H1 (cell line): ENCODE results near the gene GPR61. TPM values are rescaled to one million over a fixed set of nuclear protein-coding genes. Genes with fewer than 3 reads are reported as not detected.

ENCODE experiments used
- CTCF ChIA-PET: fragments of 300-600 bp; sonication (Branson Sonifier 250); formaldehyde crosslinking; loops from one replicate; lab custom pipeline; 2021; ENCODE audit not compliant: partially characterized antibody; lab: Charles Lee
- POLR2A ChIA-PET: fragments of 300-600 bp; sonication (Branson Sonifier 250); formaldehyde crosslinking; loops from one replicate; lab custom pipeline; 2021; ENCODE audit warnings: inconsistent platforms; ENCODE audit not compliant: partially characterized antibody; lab: Charles Lee
- DNase-seq, 2 experiments: peaks; one replicate each; pipeline versions ENCODE4 v3.0.0 to v3.0.0-alpha.2; 2010 to 2022; ENCODE audit warnings: low spot score in 2 of 2, low read depth in 1 of 2, mixed read lengths in 1 of 2
- FAIRE-seq: peaks from 2 replicates; lab custom pipeline; 2011; peaks lifted over from hg19 to GRCh38; lab: Jason Lieb, UNC
- H2AFZ ChIP-seq: 2 replicates; pipeline ENCODE4 v1.8.1; 2012; ENCODE audit warnings: low read length, inconsistent platforms
- H2AK5ac ChIP-seq: 2 replicates; pipeline ENCODE4 v1.6.1; 2013; ENCODE audit warnings: low read depth, low read length
- H2BK120ac ChIP-seq: replicated peaks from 2 replicates; pipeline ENCODE3; 2013; ENCODE audit warnings: low read depth, low read length, inconsistent platforms
- H2BK12ac ChIP-seq: 2 replicates; pipeline ENCODE4 v1.6.1; 2013; ENCODE audit warnings: low read depth, low read length
- H2BK15ac ChIP-seq: 2 replicates; pipeline ENCODE4 v1.6.1; 2013; ENCODE audit warnings: low read length
- H2BK20ac ChIP-seq: 2 replicates; pipeline ENCODE4 v1.6.1; 2013; ENCODE audit warnings: low read length
- H2BK5ac ChIP-seq: 2 replicates; pipeline ENCODE4 v1.6.1; 2013; ENCODE audit warnings: low read depth, low read length
- H3K14ac ChIP-seq: 2 replicates; pipeline ENCODE4 v1.6.1; 2013; ENCODE audit warnings: inconsistent platforms; ENCODE audit not compliant: insufficient read length
- H3K18ac ChIP-seq: 2 replicates; pipeline ENCODE4 v1.6.1; 2013; ENCODE audit warnings: low read length; ENCODE audit errors: extremely low read depth
- H3K23ac ChIP-seq: 2 replicates; pipeline ENCODE4 v1.6.1; 2013; ENCODE audit warnings: inconsistent platforms; ENCODE audit not compliant: insufficient read length
- H3K23me2 ChIP-seq: 2 replicates; pipeline ENCODE4 v1.6.1; 2013; ENCODE audit warnings: low read depth, low read length
- H3K27ac ChIP-seq: 2 replicates; pipeline ENCODE4 v1.6.1; 2011; ENCODE audit warnings: low read depth, low read length, inconsistent platforms
- H3K27me3 ChIP-seq, 4 experiments: replicated peaks in 1 of 4; 1 replicate in 1 of 4; 2 replicates in 3 of 4; pipeline versions ENCODE4 v1.6.1 to v1.8.1; 2011 to 2013; ENCODE audit warnings: low read length in 3 of 4, mild to moderate bottlenecking in 3 of 4, inconsistent platforms in 2 of 4, mixed read lengths in 2 of 4, moderate library complexity in 1 of 4; ENCODE audit not compliant: control insufficient read depth in 3 of 4, insufficient read depth in 3 of 4; ENCODE audit errors: extremely low read depth in 1 of 4
- H3K36me3 ChIP-seq, 4 experiments: 2 replicates each; pipeline versions ENCODE4 v1.6.1 to v1.8.1; 2011 to 2013; ENCODE audit warnings: mild to moderate bottlenecking in 4 of 4, low read length in 3 of 4, moderate library complexity in 2 of 4, control low read depth in 1 of 4, inconsistent platforms in 1 of 4; ENCODE audit not compliant: insufficient read depth in 4 of 4, control insufficient read depth in 2 of 4
- H3K4ac ChIP-seq: replicated peaks from 2 replicates; pipeline ENCODE3; 2013; ENCODE audit warnings: low read length, low read depth, mixed read lengths, inconsistent platforms; ENCODE audit not compliant: insufficient read length
- H3K4me1 ChIP-seq, 4 experiments: replicated peaks in 1 of 4; 1 replicate in 1 of 4; 2 replicates in 3 of 4; pipeline versions ENCODE4 v1.6.1 to v1.8.1; 2011 to 2013; ENCODE audit warnings: low read length in 3 of 4, inconsistent platforms in 2 of 4, mixed read lengths in 1 of 4; ENCODE audit not compliant: insufficient read depth in 4 of 4, control insufficient read depth in 3 of 4
- H3K4me2 ChIP-seq, 2 experiments: 2 replicates each; pipeline versions ENCODE4 v1.6.1 to v1.8.1; 2011 to 2013; ENCODE audit warnings: low read depth in 2 of 2, low read length in 2 of 2, control low read depth in 1 of 2, inconsistent platforms in 1 of 2, mild to moderate bottlenecking in 1 of 2; ENCODE audit not compliant: insufficient read depth in 1 of 2
- H3K4me3 ChIP-seq, 4 experiments: fragments of 200-600, 300-600 bp in 1 of 4; sonication (generic), shearing (Covaris generic), sonication (Bioruptor Twin) in 1 of 4; 2 replicates each; pipeline versions ENCODE4 v1.5.1 to v1.8.1; 2011 to 2016; ENCODE audit warnings: low read length in 4 of 4, low read depth in 3 of 4, control low read depth in 2 of 4, inconsistent platforms in 2 of 4, mild to moderate bottlenecking in 2 of 4, mixed read lengths in 1 of 4, moderate library complexity in 1 of 4; ENCODE audit not compliant: insufficient read depth in 2 of 4; ENCODE audit errors: extremely low read depth in 1 of 4
- H3K56ac ChIP-seq: replicated peaks from 2 replicates; pipeline ENCODE3; 2013; ENCODE audit warnings: low read depth, mild to moderate bottlenecking, mixed read lengths, low read length, inconsistent platforms; ENCODE audit not compliant: insufficient read length
- H3K79me1 ChIP-seq: 2 replicates; pipeline ENCODE4 v1.6.1; 2013; ENCODE audit warnings: low read depth, low read length, control low read depth
- H3K79me2 ChIP-seq, 2 experiments: 2 replicates each; pipeline versions ENCODE4 v1.6.1 to v1.8.1; 2012 to 2013; ENCODE audit warnings: low read length in 2 of 2, mild to moderate bottlenecking in 2 of 2, inconsistent platforms in 1 of 2; ENCODE audit not compliant: insufficient read depth in 2 of 2, control insufficient read depth in 1 of 2
- H3K9ac ChIP-seq, 4 experiments: replicated peaks in 1 of 4; 1 replicate in 1 of 4; 2 replicates in 3 of 4; pipeline versions ENCODE4 v1.6.1 to v1.8.1; 2011 to 2013; ENCODE audit warnings: low read depth in 3 of 4, low read length in 3 of 4, control low read depth in 2 of 4, mild to moderate bottlenecking in 2 of 4, moderate library complexity in 2 of 4, inconsistent platforms in 1 of 4; ENCODE audit errors: extremely low read depth in 1 of 4
- H3K9me3 ChIP-seq, 2 experiments: 2 replicates each; pipeline versions ENCODE4 v1.6.1 to v1.8.1; 2012 to 2013; ENCODE audit warnings: mild to moderate bottlenecking in 2 of 2, moderate library complexity in 2 of 2, control low read depth in 1 of 2, inconsistent platforms in 1 of 2, low read depth in 1 of 2, low read length in 1 of 2, mixed read lengths in 1 of 2; ENCODE audit not compliant: insufficient read depth in 2 of 2
- H4K20me1 ChIP-seq, 2 experiments: replicated peaks in 1 of 2; 2 replicates each; pipeline versions ENCODE3 to v1.8.1; 2011 to 2013; ENCODE audit warnings: inconsistent platforms in 2 of 2, low read length in 2 of 2, mild to moderate bottlenecking in 1 of 2; ENCODE audit not compliant: insufficient read depth in 2 of 2, control insufficient read depth in 1 of 2
- H4K5ac ChIP-seq: 2 replicates; pipeline ENCODE4 v1.6.1; 2013; ENCODE audit warnings: low read length, low read depth, mixed read lengths, inconsistent platforms; ENCODE audit not compliant: insufficient read length
- H4K8ac ChIP-seq: 2 replicates; pipeline ENCODE4 v1.8.0; 2013; ENCODE audit warnings: mild to moderate bottlenecking, moderate library complexity, low read length, inconsistent platforms; ENCODE audit not compliant: insufficient read depth; ENCODE audit errors: extremely low read depth
- H4K91ac ChIP-seq: replicated peaks from 2 replicates; pipeline ENCODE3; 2013; ENCODE audit warnings: low read length, mixed read lengths, inconsistent platforms; ENCODE audit not compliant: insufficient read length
- ASH2L ChIP-seq: fragments of 200-600, 300-600 bp; sonication (generic); IDR thresholded peaks from one replicate; pipeline ENCODE4 v1.7.1; 2017; ENCODE audit warnings: low read length
- CEBPB ChIP-seq: IDR thresholded peaks from 2 replicates; pipeline ENCODE4 v1.6.1; 2012; ENCODE audit warnings: low read depth, low read length
- CREB1 ChIP-seq: IDR thresholded peaks from 2 replicates; pipeline ENCODE4 v1.6.1; 2012; ENCODE audit warnings: inconsistent platforms
- EZH2 ChIP-seq: fragments of 200-600 bp; sonication (generic); IDR thresholded peaks from 2 replicates; pipeline ENCODE4 v1.7.1; 2012; ENCODE audit warnings: low read depth, mild to moderate bottlenecking, moderate library complexity, low read length, inconsistent platforms; ENCODE audit not compliant: severe bottlenecking
- JUND ChIP-seq: IDR thresholded peaks from 2 replicates; pipeline ENCODE4 v1.6.1; 2011; ENCODE audit warnings: mild to moderate bottlenecking, improper control_type of control experiment, low read length
- KDM4A ChIP-seq: IDR thresholded peaks from one replicate; pipeline ENCODE4 v1.7.1; 2012; ENCODE audit warnings: low read depth, mild to moderate bottlenecking, moderate library complexity, low read length, inconsistent platforms; ENCODE audit not compliant: severe bottlenecking
- KDM5A ChIP-seq: fragments of 200-600 bp; IDR thresholded peaks from 2 replicates; pipeline ENCODE4 v1.7.1; 2012; ENCODE audit warnings: mild to moderate bottlenecking, low read length, inconsistent platforms, mixed read lengths
- MAFK ChIP-seq: IDR thresholded peaks from 2 replicates; pipeline ENCODE4 v1.6.1; 2012; ENCODE audit warnings: low read depth, mild to moderate bottlenecking, improper control_type of control experiment, low read length
- NANOG ChIP-seq: IDR thresholded peaks from 2 replicates; pipeline ENCODE4 v1.6.1; 2011; ENCODE audit warnings: low read length, low read depth, mild to moderate bottlenecking, inconsistent platforms; ENCODE audit not compliant: insufficient read depth, poor library complexity, severe bottlenecking
- SUZ12 ChIP-seq: fragments of 200-600 bp; sonication (generic); IDR thresholded peaks from 2 replicates; pipeline ENCODE4 v1.6.1; 2012; ENCODE audit warnings: mild to moderate bottlenecking, inconsistent platforms, low read length, moderate library complexity, mixed read lengths
- WGBS, 2 experiments: shearing (Covaris generic) in 1 of 2; methylation state at CpG; one replicate each; pipeline versions ENCODE4 v1.1.6 to v1.1.7; 2013 to 2015; ENCODE audit warnings: low lambda C conversion rate in 2 of 2, mixed read lengths in 2 of 2, inconsistent platforms in 1 of 2, low coverage in 1 of 2, missing lambda C conversion rate in 1 of 2; ENCODE audit not compliant: insufficient replicate concordance in 2 of 2, insufficient coverage in 1 of 2, insufficient read length in 1 of 2; ENCODE audit errors: extremely low coverage in 1 of 2, missing lambda C conversion rate in 1 of 2; 5-methylcytosine and 5-hydroxymethylcytosine counted together
- polyA plus RNA-seq, 7 experiments: library from polyadenylated mRNA; depleted of rRNA in 3 of 7; stranded (reverse) in 5 of 7; unstranded in 2 of 7; fragments of >200 nt in 5 of 7; fragments of 200-250 nt in 2 of 7; gene quantifications; 1 replicate in 5 of 7; 2 replicates in 1 of 7; 4 replicates in 1 of 7; pipeline versions ENCODE4 v1.2.1 to v1.2.3, GENCODE V29; 2011 to 2013; ENCODE audit warnings: missing spikeins in 2 of 7, mixed read lengths in 2 of 7
- total RNA-seq: library from RNA; stranded (reverse); fragmentation: NEBNext Ultra II Directional; extraction: Animal tissue kit (Norgen Biotek cat#: 25700); gene quantifications from 2 replicates; pipeline ENCODE4 v1.2.1, GENCODE V29; 2021
- TF ChIP-seq, protein P1 (sequence below): IDR thresholded peaks from 2 replicates; pipeline ENCODE4 v1.6.1; 2011; ENCODE audit warnings: low read depth, mild to moderate bottlenecking, low read length; ENCODE audit not compliant: insufficient read depth

The GPR61 gene
- total and polyA plus RNA-seq, 2 of the 8 experiments (the other 6 are each of a cell fraction or from before 2014, with no cell fraction given), result 0.41 to 0.53 TPM

GRCh38 chr1:109492779-109493178 lies 46.9 kb upstream of the GPR61 start:
- H4K8ac ChIP-seq, result no peak overlapping the region
- H2AFZ ChIP-seq, result no peak overlapping the region
- peaks cover 0 to 1% of the 10 kb centered on the region in 2 experiments for H4K20me1 ChIP-seq
- no peak overlapping the region for H3K56ac ChIP-seq
- no peak overlapping the region for H2BK12ac ChIP-seq
- no peaks in the 10 kb centered on the region; a peak in 1 of 8 replicates for H3K36me3 ChIP-seq
- peaks cover 0 to 6% (median under 1%) of the 10 kb centered on the region in 4 experiments; a peak in 3 of 7 replicates for H3K4me1 ChIP-seq
- H3K9me3 ChIP-seq, result no peaks in the 10 kb centered on the region
- DNase-seq, result no peak
- no peaks in the 10 kb centered on the region for H3K27me3 ChIP-seq
- H3K18ac ChIP-seq, result no peak overlapping the region
- H3K4me2 ChIP-seq, result no peak overlapping the region
- no peak for TF ChIP-seq CEBPB
- TF ChIP-seq ASH2L, result no peak
- no peak for TF ChIP-seq SUZ12
- no peak for TF ChIP-seq NANOG
- TF ChIP-seq KDM4A, result no peak
- TF ChIP-seq MAFK, result no peak
- TF ChIP-seq JUND, result no peak
- TF ChIP-seq CREB1, result no peak
- TF ChIP-seq, protein P1, sequence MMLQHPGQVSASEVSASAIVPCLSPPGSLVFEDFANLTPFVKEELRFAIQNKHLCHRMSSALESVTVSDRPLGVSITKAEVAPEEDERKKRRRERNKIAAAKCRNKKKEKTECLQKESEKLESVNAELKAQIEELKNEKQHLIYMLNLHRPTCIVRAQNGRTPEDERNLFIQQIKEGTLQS, result no peak
- no peak for TF ChIP-seq EZH2
- no peak for TF ChIP-seq KDM5A
- no peak overlapping the region for H3K27ac ChIP-seq
- no peak overlapping the region for H3K14ac ChIP-seq
- H3K79me2 ChIP-seq, result no peaks in the 10 kb centered on the region
- no peak overlapping the region for H4K91ac ChIP-seq
- H2BK15ac ChIP-seq, result no peak overlapping the region
- no peak overlapping the region for H2BK20ac ChIP-seq
- H2BK5ac ChIP-seq, result no peak overlapping the region
- H3K9ac ChIP-seq, result no peak overlapping the region
- H2AK5ac ChIP-seq, result no peak overlapping the region
- no peak for FAIRE-seq
- no peaks in the 10 kb centered on the region; the same call in 1 of the 2 replicates for H3K79me1 ChIP-seq
- H3K4ac ChIP-seq, result no peak overlapping the region
- CTCF ChIA-PET, result interaction anchor here (0.9 to 43.7 kb wide), 15 partner anchors 7 to 536 kb away, joined by 3 to 1755 read pairs (median 3); partner anchors contain the start of genes AMIGO1, AMPD2, ATXN7L2 and GNAT2
- no peak overlapping the region for H3K4me3 ChIP-seq
- peaks cover 2% of the 10 kb centered on the region for H3K23me2 ChIP-seq
- WGBS, 2 experiments, result 84% methylated on average over 3 of the region's 4 CpGs; no CpG with 5 or more reads in 1 of the 2 experiments
- no peak overlapping the region for H2BK120ac ChIP-seq
- no peak overlapping the region for H3K23ac ChIP-seq
- POLR2A ChIA-PET, result interaction anchor here (0.9 to 2.8 kb wide), 5 partner anchors 8 to 66 kb away, joined by 3 to 9 read pairs (median 4); partner anchors contain the start of genes AMIGO1 and GNAI3
- H4K5ac ChIP-seq, result no peak overlapping the region
